ENCODE measurements around the gene CYP4F8. TPM values are rescaled to one million over a fixed set of nuclear protein-coding genes. Genes with fewer than 3 reads are reported as not detected.
"Not testable (repeated sequence)": the region's sequence is repeated elsewhere in the genome, so short reads cannot be mapped to it uniquely, and the experiment has no call there.

CYP4F8 gene
- total RNA-seq (2014; rRNA removed) = not detected in 2 replicates
- not detected for polyA plus RNA-seq (2012)

DNA sequence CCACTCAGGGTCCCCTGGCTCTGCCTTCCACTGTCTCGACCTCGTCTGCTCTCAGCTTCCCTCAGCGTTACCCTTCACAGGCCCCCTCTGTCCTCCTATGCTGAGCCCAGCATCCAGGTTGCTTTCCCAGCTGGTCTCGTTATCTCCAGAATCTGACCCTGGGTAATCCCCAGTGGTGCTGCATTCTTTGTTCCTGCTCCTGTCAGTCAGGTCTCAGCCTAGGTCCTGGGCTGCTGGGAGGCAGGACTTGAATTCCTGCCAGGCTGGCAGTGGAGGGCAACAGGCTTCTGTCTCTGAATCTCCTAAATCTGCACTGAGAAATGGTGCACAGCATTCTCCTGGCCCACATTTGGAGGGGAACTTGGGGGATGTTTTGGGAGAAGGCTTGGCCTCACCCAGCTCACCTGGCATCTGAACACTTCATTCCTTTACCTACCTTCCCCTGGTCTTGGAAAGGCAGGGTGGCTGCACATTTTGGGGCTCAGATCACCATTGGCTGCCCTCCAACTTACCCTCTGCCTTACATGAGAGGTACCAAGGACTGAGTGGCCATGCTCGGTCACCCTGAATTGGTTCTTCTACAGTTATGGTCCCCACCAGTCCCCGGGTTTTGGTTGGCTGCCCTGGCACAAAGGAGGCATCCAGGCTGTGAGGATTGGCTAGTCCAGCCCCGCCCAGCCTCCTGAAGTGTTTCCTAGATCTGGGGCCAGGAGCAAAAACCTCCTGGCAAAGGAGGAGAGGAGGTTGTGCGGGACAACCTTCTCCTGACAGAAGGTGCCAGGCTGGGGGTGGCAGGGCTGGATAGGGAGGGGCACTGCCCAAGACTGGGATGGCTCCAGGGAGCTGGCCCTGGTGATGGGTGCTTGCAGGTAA is at the start of gene CYP4F8:
CYP4F8 (plus strand) TSS at position 712 of the 873 bp plus-strand sequence. CDS start 399 bp downstream, outside the sequence.
- no peak for DNase-seq (ENCODE audit: low read depth)

GRCh38 chr19:15570420-15570819 is 44.6 kb upstream of the CYP4F8 start:
- no peak for DNase-seq (ENCODE audit: low read depth)

DNA sequence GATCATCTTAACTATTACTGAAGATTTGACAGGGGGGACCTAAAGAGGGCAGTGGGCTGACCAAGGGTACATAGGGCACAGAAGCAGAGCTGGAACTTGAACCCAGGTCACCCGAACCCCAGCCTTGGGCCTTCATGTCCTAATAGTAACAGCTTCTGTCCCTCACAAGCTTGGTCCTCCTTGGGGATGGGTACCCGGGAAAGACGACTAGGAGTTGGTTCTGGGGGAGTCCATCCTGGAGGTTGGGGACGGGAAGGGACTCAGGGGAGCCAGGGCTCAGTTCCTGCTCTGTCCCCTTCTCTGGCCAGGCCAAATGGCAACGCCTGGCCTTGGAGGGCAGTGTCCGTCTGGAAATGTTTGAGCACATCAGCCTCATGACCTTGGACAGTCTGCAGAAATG is 39.6 kb upstream of the CYP4F8 start:
- DNase-seq (ENCODE audit: low read depth) = no peak

DNA sequence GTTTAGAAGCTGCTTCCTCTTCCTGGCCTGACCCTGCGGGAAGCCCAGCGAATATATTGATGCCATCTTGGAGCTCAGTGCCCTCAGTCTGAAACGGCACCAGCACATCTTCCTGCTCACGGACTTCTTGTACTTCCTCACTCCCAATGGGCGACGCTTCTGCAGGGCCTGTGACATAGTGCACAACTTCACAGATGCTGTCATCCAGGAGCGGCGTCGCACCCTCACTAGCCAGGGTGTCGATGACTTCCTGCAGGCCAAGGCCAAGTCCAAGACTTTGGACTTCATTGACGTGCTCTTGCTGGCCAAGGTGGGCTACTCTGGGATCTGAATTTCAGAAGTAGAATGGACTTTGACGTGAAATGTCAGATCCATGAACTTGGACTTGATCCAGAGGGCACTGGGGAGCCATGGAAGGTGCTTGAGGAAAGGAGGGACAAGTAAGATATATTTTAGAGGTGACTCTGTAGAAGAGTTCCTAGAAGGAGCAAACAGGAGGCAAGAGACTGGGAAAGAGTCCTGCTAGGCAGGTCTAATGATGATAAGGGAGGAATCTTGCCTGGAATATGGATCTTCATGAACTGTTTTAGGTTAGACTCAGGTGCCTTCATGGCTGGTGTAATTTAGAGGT is 38.4 kb upstream of the CYP4F8 start:
- no peak for DNase-seq (ENCODE audit: low read depth)

GRCh38 chr19:15577184-15577771 is 37.7 kb upstream of the CYP4F8 start:
- DNase-seq (ENCODE audit: low read depth) = no peak

GRCh38 chr19:15583346-15583745 is 31.7 kb upstream of the CYP4F8 start:
- DNase-seq (ENCODE audit: low read depth) = no peak

DNA sequence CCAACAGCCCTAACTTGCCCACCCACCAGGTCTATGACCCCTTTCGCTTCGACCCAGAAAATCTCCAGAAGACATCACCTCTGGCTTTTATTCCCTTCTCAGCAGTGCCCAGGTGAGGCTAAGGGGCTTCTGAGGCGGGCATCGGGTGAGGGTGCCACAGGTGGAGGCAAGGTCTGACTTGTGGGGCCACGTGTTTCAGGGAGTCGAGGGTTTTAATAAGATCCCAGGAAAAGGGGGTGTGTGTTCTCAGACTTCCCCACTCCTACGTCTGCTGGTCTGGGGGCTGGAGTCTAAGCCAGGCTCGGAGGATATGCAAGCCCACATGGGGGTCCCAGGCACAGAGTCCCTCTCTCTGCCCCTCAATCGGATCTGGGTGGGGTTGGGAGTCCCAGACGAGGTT is 30.9 kb upstream of the CYP4F8 start:
- no peak for DNase-seq (ENCODE audit: low read depth)

DNA sequence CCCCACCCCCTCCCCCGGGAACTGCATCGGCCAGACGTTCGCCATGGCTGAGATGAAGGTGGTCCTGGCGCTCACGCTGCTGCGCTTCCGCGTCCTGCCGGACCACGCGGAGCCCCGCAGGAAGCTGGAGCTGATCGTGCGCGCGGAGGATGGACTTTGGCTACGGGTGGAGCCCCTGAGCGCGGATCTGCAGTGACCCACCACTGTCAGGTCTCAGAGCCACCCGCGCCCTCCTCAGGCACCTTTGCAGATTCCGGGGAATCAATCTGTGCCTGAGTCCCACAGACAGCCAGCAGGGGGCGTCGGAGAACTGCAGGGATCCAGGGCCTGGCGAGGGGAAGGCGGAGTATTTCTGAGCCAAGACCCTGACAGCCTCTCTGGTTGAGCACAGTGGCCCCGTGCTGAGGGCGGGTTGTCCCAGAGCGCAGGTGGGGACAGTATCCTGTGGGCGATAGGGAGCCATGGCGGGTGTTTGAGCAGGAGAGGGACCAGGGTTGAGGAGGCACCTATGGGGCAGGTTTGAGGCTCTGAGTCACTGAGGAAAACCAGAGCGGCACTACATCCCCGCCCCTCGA is 30.4 kb upstream of the CYP4F8 start:
- peak; percentile 35 for DNase-seq (ENCODE audit: low read depth)

- DNase-seq (ENCODE audit: low read depth) = no peak
Observed at GRCh38 chr19:15587663-15588062, 27.4 kb upstream of the CYP4F8 start.

- DNase-seq (ENCODE audit: low read depth) = no peak
Observed at GRCh38 chr19:15588265-15588664, 26.8 kb upstream of the CYP4F8 start.

GRCh38 chr19:15589760-15590451 is 25.1 kb upstream of the CYP4F8 start:
- no peak for DNase-seq (ENCODE audit: low read depth)

- DNase-seq (ENCODE audit: low read depth) = no peak
Observed at GRCh38 chr19:15591796-15592195, 23.2 kb upstream of the CYP4F8 start.

DNA sequence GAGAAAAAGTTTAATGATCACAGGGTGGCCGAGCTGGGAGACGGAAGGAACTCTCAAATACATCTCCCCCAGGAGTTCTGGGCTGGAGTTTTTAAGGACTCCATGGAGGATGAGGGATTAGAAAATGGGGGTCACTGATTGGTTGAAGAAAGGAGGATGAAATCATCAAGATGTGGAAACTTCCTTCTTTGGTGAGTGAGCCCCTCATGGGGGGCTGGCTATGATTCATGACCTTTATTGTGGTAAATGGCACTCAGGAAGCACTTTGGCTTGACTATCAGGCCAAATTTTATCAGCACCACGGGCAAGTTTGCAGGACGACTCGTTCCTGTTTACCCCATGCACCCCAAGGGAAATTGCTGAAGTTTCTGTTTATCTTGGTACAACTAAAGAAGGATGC is 22.5 kb upstream of the CYP4F8 start:
- DNase-seq (ENCODE audit: low read depth) = not testable (repeated sequence)

DNA sequence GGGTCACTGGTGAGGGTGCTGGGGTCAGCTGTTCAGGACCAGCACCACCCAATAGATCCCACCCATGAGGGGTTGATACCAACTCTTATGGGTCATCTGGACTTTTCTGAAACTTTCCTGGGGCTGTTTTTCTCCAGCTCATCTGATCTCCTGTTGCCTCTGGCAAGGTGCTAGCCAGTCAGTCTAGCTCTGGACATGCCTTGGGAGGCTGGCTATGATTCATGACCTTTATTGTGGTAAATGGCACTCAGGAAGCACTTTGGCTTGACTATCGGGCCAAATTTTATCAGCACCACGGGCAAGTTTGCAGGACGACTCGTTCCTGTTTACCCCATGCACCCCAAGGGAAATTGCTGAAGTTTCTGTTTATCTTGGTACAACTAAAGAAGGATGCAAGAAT is 21.3 kb upstream of the CYP4F8 start:
- DNase-seq (ENCODE audit: low read depth) = not testable (repeated sequence)

DNA sequence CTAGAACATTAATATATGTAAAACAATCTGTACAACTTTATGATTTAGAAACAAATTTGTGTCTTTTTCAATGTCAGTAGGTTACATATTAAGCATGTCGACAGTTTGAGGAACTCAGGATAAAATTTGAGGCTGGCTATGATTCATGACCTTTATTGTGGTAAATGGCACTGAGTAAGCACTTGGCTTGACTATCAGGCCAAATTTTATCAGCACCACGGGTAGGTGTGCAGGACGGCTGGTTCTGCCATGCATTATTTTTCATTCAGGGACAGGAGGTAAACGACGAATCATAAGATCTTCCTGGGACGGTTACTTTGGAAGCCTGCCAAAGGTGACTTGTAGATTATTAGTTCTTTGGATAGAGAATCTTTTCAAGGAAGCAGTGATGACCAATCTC is 19.9 kb upstream of the CYP4F8 start:
- no peak for DNase-seq (ENCODE audit: low read depth)

- not testable (repeated sequence) for DNase-seq (ENCODE audit: low read depth)
Observed at GRCh38 chr19:15607978-15608925, 6.8 kb upstream of the CYP4F8 start.

DNA sequence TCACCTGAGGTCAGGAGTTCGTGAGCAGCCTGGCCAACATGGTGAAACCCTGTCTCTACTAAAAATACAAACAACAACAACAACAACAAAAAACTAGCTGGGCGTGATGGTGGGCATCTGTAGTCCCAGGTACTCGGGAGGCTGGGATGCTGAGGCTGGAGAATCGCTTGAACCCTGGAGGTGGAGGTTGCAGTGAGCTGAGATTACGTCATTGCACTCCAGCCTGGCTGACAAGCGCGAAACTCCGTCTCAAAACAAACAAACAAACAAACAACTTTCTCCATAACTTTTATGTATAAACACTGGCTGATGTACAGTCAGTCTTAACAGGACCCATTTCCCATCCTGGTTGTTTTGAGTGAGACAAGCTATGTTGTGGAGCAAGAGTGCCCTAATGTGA is 5.8 kb upstream of the CYP4F8 start:
- no peak for DNase-seq (ENCODE audit: low read depth)

- DNase-seq (ENCODE audit: low read depth) = no peak
Observed at GRCh38 chr19:15612342-15612741, 2.7 kb upstream of the CYP4F8 start.

DNA sequence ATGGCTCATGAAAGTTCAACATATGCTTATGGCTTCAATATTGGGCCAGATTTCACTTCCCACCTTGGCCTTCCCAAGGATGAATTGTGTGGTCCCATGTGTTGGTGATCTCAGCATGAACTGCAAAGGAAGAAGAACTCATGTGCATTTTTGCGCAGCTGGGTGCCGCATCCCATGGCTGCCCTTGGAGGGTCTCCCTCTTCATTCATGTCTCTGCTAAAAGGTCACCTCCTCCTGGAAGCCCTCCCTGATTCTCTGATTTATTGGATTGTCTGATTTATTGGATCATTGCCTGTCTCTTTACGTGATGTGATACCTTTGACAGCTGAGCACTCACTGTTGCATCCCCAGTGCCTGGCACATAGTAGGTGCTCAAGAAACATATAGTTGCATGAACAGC is 1.7 kb upstream of the CYP4F8 start:
- DNase-seq (ENCODE audit: low read depth) = no peak

GRCh38 chr19:15615526-15615925 is 508 bp downstream of the CYP4F8 start:
- DNase-seq (ENCODE audit: low read depth) = no peak

All from LHCN-M2 (cell line).